VCaP (cell line): Measurements from ENCODE around the gene DIP2C.

ENCODE experiments used
- H3K27ac ChIP-seq: fragments of 450-650 bp; 2 replicates; pipeline ENCODE4 v1.5.1; 2017
- TF ChIP-seq, protein P1 (sequence below): fragments of 450-650 bp; conservative IDR thresholded peaks from 2 replicates; pipeline ENCODE4 v1.5.1; 2017; ENCODE audit warnings: mild to moderate bottlenecking, moderate library complexity

DIP2C gene

DNA sequence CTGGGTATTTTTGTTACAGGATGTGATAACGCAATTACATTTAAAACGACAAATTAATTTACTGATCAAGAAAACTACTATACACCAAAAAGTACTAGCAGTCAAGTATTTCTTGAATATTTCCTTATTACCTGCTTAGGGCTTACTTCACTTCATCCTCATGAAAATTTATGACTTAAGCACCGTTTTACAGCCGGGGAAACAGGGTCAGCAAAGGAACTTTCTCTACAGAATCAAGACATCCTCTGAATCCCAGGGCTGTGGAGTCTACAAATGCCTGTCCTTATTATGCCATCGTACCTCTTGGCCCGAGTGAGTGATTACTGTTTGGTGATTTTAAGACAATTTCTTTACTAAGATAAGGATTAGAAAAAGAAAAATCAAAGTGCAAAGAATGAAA is 305.9 kb downstream of the DIP2C start:
- H3K27ac ChIP-seq = no peak overlapping the region
- TF ChIP-seq, protein P1, sequence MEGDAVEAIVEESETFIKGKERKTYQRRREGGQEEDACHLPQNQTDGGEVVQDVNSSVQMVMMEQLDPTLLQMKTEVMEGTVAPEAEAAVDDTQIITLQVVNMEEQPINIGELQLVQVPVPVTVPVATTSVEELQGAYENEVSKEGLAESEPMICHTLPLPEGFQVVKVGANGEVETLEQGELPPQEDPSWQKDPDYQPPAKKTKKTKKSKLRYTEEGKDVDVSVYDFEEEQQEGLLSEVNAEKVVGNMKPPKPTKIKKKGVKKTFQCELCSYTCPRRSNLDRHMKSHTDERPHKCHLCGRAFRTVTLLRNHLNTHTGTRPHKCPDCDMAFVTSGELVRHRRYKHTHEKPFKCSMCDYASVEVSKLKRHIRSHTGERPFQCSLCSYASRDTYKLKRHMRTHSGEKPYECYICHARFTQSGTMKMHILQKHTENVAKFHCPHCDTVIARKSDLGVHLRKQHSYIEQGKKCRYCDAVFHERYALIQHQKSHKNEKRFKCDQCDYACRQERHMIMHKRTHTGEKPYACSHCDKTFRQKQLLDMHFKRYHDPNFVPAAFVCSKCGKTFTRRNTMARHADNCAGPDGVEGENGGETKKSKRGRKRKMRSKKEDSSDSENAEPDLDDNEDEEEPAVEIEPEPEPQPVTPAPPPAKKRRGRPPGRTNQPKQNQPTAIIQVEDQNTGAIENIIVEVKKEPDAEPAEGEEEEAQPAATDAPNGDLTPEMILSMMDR = no peak

DNA sequence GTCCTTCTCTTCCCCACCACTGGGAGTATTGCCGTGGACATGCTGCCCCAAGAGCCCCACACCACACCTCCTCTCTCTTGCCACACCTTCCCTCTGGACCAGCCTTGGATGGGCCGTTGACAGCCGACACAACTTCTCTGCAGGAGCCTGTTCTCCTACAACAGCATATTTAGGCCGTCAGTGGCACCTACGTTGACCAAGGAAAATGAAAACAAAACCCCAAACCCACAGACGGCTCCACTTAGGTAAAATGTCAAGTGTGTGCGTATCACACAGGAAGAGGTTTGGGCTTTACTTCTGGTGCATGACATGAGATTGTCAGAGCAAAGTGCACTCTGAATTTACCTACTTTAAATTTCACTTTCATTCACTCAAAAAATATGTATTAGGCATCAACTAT is 307.7 kb downstream of the DIP2C start:
- TF ChIP-seq, protein P1 = no peak
- H3K27ac ChIP-seq = no peak overlapping the region

DNA sequence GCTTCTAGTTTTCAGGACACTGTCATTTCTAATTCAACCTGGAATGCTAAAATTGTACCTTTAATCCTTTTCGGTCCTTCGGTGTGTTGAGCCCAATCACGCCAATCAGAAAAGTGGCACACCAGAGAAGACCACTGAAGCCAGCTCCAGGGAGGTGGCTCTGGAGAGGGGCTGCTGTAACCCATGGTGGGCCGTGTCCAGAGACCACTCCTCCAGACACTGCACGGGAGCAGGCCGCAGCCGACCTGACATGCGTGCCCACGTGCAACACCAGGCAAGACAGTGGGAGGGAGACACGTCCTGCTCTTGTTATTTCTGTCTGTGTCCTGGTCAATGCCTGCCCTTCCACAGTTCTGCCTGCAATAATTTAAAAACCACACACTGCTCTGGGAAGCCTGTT is 308.1 kb downstream of the DIP2C start:
- TF ChIP-seq, protein P1 = no peak
- no peak overlapping the region for H3K27ac ChIP-seq

DNA sequence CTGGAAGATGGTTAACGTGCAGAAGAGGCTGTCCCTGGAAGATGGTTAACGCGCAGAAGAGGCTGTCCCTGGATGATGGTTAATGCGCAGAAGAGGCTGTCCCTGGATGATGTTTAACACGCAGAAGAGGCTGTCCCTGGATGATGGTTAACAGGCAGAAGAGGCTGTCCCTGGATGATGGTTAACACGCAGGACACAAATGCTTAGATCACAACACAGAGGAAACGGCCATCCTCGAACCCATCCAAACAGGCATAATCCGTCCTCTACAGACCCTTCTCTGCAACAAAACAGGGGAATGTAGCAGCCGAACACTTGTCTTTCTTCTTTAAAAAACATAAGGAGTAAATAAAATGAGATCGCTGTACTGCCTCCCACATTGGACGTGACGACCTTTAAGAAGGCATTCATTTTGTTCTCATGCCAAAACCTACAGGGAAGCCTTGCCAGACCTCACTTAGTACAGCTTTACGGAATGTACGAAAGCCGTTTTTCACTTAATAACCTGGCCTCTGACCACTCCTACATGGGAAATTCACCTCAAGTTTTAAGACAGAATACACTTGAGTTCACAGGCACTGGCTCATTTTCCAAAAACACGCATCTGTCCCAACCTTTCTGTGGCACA is 309.0 kb downstream of the DIP2C start:
- TF ChIP-seq, protein P1 = no peak
- no peak overlapping the region for H3K27ac ChIP-seq

DNA sequence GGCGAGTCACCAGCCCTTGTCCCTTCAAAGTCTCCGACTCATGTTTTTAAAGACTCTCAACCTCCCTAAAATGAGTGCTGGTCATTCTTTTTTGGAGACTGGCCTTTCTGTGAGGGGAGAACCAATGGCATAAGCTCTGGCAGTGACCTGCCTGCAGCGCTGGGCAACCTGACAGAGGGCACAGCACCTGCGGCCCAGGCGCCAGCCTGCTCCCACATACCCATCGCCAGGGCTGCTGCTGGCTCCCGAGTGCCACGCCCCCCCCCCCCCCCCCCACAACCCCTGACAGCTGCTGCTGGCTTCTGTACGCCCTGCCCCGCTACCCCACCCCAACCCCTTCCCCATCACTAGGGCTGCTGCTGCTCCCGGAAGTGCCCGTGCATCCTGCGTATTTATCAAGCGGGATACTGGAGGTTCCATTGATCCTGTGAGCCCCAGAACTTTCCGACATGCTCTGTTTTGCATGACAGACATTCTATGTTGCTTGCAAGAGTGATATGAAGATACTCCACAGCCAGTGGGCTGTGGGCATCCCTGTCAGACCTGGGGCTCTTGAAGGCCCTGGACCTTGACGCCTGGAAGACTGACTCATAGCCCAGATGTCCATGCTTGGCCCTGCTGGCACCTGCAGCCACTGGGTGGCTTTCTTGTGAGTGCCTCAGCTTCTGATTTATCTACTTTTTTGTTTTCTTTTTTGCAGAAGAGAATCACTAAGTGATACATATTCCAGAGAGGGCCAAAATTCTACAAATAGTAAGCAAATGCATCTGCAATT is 310.4 kb downstream of the DIP2C start:
- H3K27ac ChIP-seq = no peak overlapping the region
- TF ChIP-seq, protein P1 = no peak

DNA sequence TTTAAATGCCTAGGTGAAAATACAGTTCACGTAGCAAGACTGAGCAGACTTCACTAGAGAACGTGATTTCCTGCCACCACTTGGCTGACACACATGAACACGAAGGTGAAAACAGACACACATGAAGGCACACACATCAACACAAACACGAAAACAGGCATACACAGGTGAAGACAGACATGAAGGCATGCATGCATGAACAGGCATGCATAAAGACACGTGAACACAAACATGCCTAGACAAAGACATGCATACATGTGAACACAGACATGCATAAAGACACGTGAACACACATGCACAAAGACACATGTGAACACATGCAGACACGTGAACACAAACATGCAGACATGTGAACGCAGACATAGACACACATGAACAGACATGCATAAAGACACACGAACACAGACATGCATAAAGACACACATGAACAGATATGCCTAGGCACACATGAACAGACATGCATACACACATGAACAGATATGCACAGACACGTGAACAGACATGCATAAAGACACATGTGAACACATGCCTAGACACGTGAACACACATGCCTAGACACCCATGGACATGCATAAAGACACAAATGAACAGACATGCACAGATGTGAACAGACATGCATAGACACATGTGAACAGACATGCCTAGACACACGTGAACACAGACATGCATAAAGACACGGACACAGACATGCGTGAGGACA is 311.1 kb downstream of the DIP2C start:
- H3K27ac ChIP-seq = no peak overlapping the region
- TF ChIP-seq, protein P1 = no peak

DNA sequence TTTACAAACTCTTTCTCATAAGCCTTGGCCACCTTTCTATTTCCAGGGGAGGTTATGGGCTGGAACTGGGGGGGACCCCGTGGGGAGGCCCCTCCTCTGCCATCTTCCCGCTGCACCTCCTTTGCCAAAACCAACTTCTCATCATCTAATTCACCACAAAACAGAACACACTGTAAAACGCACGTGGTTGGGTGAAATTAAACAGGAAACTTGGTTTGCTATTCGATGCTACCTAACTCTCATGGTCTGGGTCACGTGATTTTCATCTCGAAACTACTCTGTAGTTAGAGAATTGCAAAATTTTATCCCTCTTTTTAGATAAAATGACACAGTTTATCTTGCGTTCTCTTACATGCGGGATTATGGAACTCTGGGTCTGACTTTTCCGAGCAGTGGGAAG is 312.2 kb downstream of the DIP2C start:
- TF ChIP-seq, protein P1 = no peak
- no peak overlapping the region for H3K27ac ChIP-seq
